Iris pigment epithelial cell (primary cell): ENCODE measurements around the gene CMBL.
"Not testable (repeated sequence)": the region's sequence is repeated elsewhere in the genome, so short reads cannot be mapped to it uniquely, and the experiment has no call there.

Experiments
- DNase-seq: peaks from one replicate; pipeline ENCODE4 v3.0.0-alpha.2; 2011; ENCODE audit warnings: low read depth

The CMBL gene

GRCh38 chr5:10307206-10308148 lies at the start of gene CMBL:
CMBL (minus strand) TSS chr5:10307902; CDS start chr5:10290762, 17,140 bp downstream.
- DNase-seq, result peak; percentile 72

DNA sequence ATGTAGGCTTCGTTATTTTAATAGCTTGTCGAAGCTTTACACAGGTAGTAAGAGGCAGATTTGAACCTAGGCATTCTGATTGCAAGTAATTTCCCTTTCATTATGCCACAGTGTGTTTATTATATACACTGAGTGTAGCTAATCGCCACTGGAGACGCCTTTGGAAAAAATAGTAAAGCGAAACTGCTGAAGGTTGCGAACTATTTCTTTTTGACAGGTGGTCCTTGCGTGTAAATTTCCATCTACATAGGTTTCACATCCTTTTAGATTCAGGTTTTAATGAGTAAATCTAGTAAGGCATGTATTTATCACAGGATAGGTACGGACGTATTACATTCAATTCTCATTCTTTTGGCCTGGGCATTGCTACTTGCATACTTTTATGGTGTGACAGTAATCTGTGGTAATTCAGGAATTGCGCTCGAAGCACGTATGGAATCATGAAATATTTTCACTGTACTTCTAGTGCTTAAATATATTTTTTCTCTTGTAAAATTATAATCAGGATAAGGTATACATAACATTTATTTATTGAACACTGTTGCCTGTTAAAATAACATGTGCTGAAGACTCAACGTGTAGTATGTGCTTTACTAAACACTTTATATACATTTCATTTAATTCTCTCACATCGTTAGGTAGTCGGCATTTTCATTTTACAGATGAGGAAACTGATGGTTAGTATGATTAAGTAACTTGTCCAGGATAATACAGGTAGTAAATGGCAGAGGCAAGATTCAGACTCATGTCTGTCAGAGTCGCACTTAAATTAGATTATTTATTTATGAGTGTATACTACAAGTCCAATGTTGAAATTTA lies 47.6 kb upstream of the CMBL start:
- DNase-seq, result peak; percentile 42

GRCh38 chr5:10354048-10354872 lies 46.6 kb upstream of the CMBL start:
- DNase-seq, result peak; percentile 51

DNA sequence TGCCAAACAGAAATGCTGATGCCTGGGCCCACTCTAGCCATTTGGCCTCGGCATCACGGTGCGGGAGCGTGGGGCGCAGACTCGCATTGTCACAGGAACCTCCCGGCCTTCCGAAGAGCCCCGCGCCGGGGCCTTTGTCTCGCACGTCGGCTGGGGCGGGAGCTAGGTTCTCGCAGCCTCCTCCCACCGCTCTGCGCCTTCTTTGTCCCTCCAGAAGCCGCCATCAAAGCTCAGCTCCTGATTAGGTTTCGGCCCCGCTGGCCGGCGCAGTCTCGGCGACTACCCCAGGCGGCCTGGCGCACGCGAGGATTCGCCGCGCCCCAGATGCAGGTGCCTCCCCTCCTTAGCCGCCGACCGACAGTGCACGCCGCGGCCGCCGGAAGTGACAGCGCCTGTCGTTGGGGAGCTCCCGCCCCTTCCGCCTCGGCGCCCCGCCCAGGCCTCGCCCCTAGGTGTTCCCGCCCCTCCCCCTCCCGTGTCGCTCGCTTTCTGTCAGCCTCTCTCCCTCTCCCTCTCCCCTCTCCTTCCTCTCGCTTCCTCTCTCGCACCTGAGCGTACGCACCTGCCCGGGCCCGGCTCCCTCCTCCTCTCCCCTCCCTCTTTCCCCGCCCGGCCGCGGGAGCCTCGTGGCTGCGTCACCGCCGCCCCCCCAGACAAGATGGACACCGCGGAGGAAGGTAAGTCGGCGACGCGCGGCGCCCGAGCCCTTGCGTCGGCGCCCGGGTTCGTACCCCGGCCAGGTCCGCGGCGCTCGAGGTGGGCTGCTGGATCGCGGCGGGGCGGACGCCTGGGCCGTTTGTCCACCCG lies 45.7 kb upstream of the CMBL start, which contains the start of gene MARCHF6:
Gene MARCHF6, plus strand, starts transcription at position 455 of the 807 bp plus-strand sequence. Its CDS starts 204 bp downstream, at position 659.
- DNase-seq, result peak; percentile 93

DNA sequence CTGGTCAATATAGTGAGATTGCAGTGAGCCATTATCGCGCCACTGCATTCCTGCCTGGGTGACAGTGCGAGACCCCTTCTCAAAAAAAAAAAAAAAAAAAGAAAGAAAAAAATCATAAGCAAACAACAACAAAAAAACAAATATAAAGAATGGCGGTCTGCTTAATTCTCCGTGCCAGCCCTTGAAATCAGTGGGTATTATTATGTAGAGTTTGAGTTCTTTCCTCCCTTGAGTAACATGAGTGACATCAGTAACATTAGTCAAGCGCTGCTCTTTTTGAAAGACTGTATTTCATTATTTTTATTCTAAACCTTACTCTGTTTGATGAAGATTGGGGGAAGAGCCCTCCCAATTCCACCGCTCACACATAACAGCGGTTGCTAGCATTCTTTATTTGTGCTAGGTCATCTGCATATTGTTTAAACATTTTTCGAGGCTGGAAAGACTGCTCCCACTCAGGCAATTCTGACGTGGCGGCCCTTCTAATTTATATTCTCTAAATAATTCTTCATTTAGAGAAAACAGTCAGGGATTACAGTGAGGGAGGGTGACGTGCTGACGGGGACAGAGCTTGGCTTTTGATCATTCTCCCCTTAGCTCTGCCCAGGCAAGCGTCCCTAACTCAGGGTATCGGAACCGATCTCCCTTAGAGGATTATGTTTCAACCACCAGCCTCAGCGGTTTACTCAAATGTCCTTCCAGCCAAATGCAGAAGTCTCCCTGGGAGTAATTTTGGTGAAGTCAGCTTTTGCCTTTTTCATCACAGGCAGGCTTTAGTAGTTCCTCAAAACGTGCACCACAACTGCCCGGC lies 44.9 kb upstream of the CMBL start:
- DNase-seq, result peak; percentile 65

- DNase-seq, result no peak
Observed at GRCh38 chr5:10351919-10352318, 44.2 kb upstream of the CMBL start.

- peak; percentile 95 for DNase-seq
Observed at GRCh38 chr5:10351199-10351905, 43.6 kb upstream of the CMBL start.

DNA sequence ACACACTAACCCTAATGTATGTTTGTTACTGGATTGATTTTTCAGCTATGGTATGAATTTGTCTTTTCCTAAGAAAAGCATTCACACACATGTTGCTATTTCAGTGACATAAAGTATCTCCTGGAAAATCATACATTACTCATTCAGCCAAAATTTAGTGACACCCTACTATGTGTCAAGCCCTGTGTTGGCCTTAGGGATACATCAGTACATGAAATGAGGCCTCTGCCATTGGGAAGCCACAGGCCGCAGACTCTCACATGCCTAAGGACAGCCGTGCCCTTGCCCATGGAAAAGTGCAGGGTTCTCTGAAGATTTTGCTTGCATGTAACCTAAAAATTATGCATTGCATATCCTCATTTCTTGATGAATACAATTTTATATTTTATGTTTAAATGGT lies 40.6 kb upstream of the CMBL start:
- DNase-seq, result no peak

DNA sequence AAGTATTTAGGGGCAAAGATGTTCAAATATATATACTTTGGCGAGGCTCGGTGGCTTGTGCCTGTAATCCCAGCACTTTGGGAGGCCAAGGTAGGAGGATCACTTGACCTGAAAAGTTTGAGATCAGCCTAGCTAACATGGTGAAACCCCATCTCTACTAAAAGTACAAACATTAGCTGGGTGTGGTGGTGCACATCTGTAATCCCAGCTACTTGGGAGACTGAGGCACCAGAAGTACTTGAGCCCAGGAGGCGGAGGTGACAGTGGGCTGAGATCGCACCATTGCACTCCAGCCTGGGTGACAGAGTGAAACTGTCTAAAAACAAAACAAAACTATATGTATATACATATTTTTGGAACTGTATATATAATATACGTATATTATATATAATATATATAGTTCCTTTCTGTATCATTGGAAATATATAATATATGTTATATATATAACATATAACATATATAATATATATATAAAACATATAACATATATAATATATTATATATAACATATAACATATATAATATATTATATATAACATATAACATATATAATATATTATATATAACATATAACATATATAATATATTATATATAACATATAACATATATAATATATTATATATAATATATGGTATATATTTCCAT lies 36.9 kb upstream of the CMBL start:
- DNase-seq, result not testable (repeated sequence)

GRCh38 chr5:10343486-10343885 lies 35.8 kb upstream of the CMBL start:
- no peak for DNase-seq

- DNase-seq, result no peak
Observed at GRCh38 chr5:10339958-10340357, 32.3 kb upstream of the CMBL start.

- DNase-seq, result no peak
Observed at GRCh38 chr5:10339058-10339811, 31.5 kb upstream of the CMBL start.

DNA sequence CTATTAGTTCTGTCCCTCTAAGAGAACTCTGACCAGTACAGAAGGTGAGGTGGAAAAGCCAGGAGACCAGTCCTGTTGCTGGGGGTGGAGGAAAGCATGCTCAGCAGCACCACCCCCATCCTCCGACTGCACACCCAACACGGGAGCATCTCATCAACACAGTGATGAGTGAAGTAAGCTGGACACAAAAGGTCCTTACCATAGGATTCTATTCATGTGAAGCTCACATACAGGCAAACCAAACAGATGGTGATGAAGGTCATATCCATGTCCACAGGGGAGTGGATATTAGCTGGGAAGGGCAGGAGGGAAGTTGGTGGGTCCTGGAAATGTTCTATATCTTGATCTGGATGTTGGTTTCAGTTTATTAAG lies 31.0 kb upstream of the CMBL start:
- DNase-seq, result no peak

GRCh38 chr5:10337986-10338385 lies 30.3 kb upstream of the CMBL start:
- DNase-seq, result no peak

DNA sequence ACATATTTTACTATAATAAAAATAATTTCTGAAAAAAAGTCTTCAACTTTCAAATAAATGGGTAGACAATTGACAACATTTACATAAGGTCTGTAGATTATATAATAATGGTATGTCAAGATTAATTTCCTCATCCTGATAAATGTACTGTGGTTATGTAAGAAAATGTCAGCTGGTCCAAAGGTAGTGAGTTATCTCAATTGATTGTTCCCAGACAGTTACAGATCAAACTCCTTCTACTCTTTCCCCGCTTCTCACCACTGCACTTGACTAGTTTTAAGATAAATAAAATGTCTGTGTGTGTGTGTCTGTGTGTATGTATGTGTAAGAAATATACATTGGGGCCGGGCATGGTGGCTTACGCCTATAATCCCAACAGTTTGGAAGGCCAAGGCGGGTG lies 29.4 kb upstream of the CMBL start:
- no peak for DNase-seq

- no peak for DNase-seq
Observed at GRCh38 chr5:10335711-10336470, 28.2 kb upstream of the CMBL start.

DNA sequence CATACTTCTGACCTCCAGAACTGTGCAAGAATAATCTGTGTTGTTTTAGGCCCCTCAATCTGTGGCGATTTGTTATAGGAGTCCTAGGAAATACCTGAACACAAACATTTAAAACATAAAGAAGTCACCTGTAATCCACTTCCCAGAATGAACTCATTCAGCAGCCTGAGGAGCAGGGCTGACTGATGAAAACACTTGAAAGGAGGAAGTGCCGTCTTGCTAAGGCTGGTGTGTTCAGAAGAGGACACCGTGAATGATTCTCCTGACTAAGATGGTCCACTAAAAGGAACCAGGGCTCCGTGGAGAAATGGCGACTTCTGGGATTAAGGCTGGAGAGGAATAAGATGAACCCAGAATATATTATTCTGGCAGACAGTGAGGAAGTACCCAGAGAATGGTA lies 27.1 kb upstream of the CMBL start:
- DNase-seq, result no peak
